Measurements from ENCODE around the gene SRXN1. TPM values are rescaled to one million over a fixed set of nuclear protein-coding genes. Genes with fewer than 3 reads are reported as not detected.

Gene SRXN1
- total and polyA plus RNA-seq, 9 of the 15 experiments (the other 6 are each of a cell fraction or from before 2014, with no cell fraction given): 6.8 to 36.4 (median 21.6) TPM

DNA sequence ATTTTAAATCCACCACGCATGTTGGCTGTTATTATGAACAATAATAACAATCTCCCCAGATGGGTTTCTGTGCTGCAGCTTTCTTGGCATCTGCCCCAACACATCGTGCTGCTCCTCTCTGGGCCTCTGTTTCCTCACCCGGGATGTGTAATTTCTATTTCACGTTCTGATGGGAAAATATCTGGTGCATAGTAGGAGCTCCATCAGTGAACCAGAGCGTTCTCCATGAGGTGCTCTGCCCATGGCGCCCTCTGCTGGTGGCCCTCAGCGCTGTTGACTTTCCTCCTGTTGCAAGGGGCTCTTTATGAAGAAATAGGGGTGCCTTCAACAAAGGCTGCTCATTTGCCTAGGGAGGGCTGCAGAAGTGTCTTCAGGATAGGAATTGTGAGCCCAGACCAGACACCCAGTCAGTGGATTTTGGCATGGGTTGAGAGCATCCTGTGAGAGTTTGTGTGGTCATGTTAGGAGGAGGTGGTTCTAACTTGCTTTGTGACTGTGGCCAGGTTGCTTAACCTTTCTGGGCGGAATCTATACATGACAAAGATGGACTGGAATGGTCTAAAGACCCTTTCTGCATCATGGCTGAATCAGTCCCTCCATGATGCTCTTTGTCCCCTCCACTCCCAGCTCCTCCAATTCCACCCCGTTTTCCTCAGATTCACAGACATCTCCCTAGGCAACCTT, 14.5 kb upstream of the SRXN1 start (continued):
- TF ChIP-seq, protein P1, sequence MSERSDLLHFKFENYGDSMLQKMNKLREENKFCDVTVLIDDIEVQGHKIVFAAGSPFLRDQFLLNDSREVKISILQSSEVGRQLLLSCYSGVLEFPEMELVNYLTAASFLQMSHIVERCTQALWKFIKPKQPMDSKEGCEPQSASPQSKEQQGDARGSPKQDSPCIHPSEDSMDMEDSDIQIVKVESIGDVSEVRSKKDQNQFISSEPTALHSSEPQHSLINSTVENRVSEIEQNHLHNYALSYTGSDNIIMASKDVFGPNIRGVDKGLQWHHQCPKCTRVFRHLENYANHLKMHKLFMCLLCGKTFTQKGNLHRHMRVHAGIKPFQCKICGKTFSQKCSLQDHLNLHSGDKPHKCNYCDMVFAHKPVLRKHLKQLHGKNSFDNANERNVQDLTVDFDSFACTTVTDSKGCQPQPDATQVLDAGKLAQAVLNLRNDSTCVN (CRISPR knock-in tag; IDR thresholded peaks at IDR 0.05): no peak
- TF ChIP-seq ZNF431 (CRISPR knock-in tag; IDR thresholded peaks at IDR 0.05) (no peak), GATA2 (CRISPR knock-in tag; IDR thresholded peaks at IDR 0.05) (no peak; the same call in 1 of the 2 replicates), ZNF76 (CRISPR knock-in tag; IDR thresholded peaks at IDR 0.05; ENCODE audit: borderline replicate concordance) (no peak), DEAF1 (CRISPR knock-in tag; IDR thresholded peaks at IDR 0.05) (peak; percentile 43; the same call in 1 of the 2 replicates), NBN (IDR thresholded peaks at IDR 0.05; ENCODE audit: low read depth) (0 out of 2 replicates have a peak, but pooled peaks have one; percentile 26), KLF6 (CRISPR knock-in tag; IDR thresholded peaks at IDR 0.05; ENCODE audit: borderline replicate concordance) (no peak), ZFP30 (CRISPR knock-in tag; IDR thresholded peaks at IDR 0.05; ENCODE audit: borderline replicate concordance) (no peak), ZNF324 (CRISPR knock-in tag; IDR thresholded peaks at IDR 0.05) (no peak), CTCF (IDR thresholded peaks at IDR 0.05 in 2 of 3, conservative IDR thresholded peaks at IDR 0.05 in 1 of 3; ENCODE audit: insufficient read depth in 2 of 3, low read depth in 1 of 3, low read length in 3 of 3) (peak; percentile 80 to 93 (median 86)), CREB1 (IDR thresholded peaks at IDR 0.05) (no peak), CREB1 (CRISPR knock-in tag; IDR thresholded peaks at IDR 0.05) (peak; percentile 40; the same call in 1 of the 2 replicates), PYGO2 (tag; IDR thresholded peaks at IDR 0.05) (no peak), ZNF184 (CRISPR knock-in tag; IDR thresholded peaks at IDR 0.05) (no peak), CXXC5 (CRISPR knock-in tag; IDR thresholded peaks at IDR 0.05) (peak; percentile 17; the same call in 1 of the 2 replicates), MAZ (CRISPR knock-in tag; conservative IDR thresholded peaks at IDR 0.05 in 1 of 2, IDR thresholded peaks at IDR 0.05 in 1 of 2) (0 out of 4 replicates have a peak, but pooled peaks of 1 of the 2 experiments have one; percentile 20), ZNF79 (CRISPR knock-in tag; IDR thresholded peaks at IDR 0.05; ENCODE audit: low read depth) (no peak), EP300 (IDR thresholded peaks at IDR 0.05; ENCODE audit: low read length) (peak; percentile 24; the same call in 1 of the 2 replicates), NFE2 (IDR thresholded peaks at IDR 0.05; ENCODE audit: low read depth) (no peak), U2AF1 (optimal IDR thresholded peaks at IDR 0.05; ENCODE audit: low read depth, low read length) (no peak), ZNF175 (CRISPR knock-in tag; IDR thresholded peaks at IDR 0.05; ENCODE audit: low read depth) (no peak), KDM1A (IDR thresholded peaks at IDR 0.05) (peak; percentile 15 to 62; a peak in 3 of 4 replicates), MYC (IDR thresholded peaks at IDR 0.05; ENCODE audit: low read depth, low read length) (peak; percentile 57; the same call in 1 of the 2 replicates), MYC (CRISPR knock-in tag; IDR thresholded peaks at IDR 0.05; ENCODE audit: borderline replicate concordance, low read depth) (no peak), RCOR1 (IDR thresholded peaks at IDR 0.05; ENCODE audit: borderline replicate concordance in 1 of 2, low read depth in 2 of 2, low read length in 2 of 2) (0 out of 4 replicates have a peak, but pooled peaks of 1 of the 2 experiments have one; percentile 18)

All from K562 (cell line).